ENCODE measurements around the gene OR4F6.

- TF ChIP-seq CTCF (conservative IDR thresholded peaks at IDR 0.05 in 1 of 2, IDR thresholded peaks at IDR 0.05 in 1 of 2; ENCODE audit: extremely low read depth in 1 of 2, insufficient read depth in 1 of 2, low read depth in 1 of 2, low read length in 2 of 2) (no peak), EZH2 (IDR thresholded peaks at IDR 0.05; ENCODE audit: borderline replicate concordance, low read length) (no peak)
Measured at GRCh38 chr15:101804375-101804774, 1.1 kb downstream of the OR4F6 start.

Data from mammary epithelial cell (primary cell).